H1 (cell line): Measurements from ENCODE around the gene C1S.

Source experiments
- CHD2 ChIP-seq: IDR thresholded peaks from 2 replicates; pipeline ENCODE4 v1.6.1; 2012; ENCODE audit warnings: low read length, improper control_type of control experiment
- CREB1 ChIP-seq: IDR thresholded peaks from 2 replicates; pipeline ENCODE4 v1.6.1; 2012; ENCODE audit warnings: inconsistent platforms
- CTCF ChIP-seq, 3 experiments: IDR thresholded peaks; 1 replicate in 2 of 3; 2 replicates in 1 of 3; pipeline versions ENCODE4 v1.5.1 to v1.6.1; 2011; ENCODE audit warnings: low read length in 3 of 3, mild to moderate bottlenecking in 3 of 3, inconsistent platforms in 2 of 3, low read depth in 1 of 3, moderate library complexity in 1 of 3; ENCODE audit not compliant: insufficient read depth in 1 of 3; ENCODE audit errors: control extremely low read depth in 1 of 3
- MAFK ChIP-seq: IDR thresholded peaks from 2 replicates; pipeline ENCODE4 v1.6.1; 2012; ENCODE audit warnings: low read depth, mild to moderate bottlenecking, improper control_type of control experiment, low read length
- POLR2A ChIP-seq, 2 experiments: IDR thresholded peaks; 1 replicate in 1 of 2; 2 replicates in 1 of 2; pipeline ENCODE4 v1.6.1; 2011; ENCODE audit warnings: low read depth in 2 of 2, low read length in 2 of 2, mild to moderate bottlenecking in 2 of 2; ENCODE audit errors: control extremely low read depth in 1 of 2
- SIX5 ChIP-seq: IDR thresholded peaks from 2 replicates; pipeline ENCODE4 v1.6.1; 2011; ENCODE audit warnings: mild to moderate bottlenecking, low read depth, low read length
- SP2 ChIP-seq: IDR thresholded peaks from 2 replicates; pipeline ENCODE4 v1.6.1; 2012; ENCODE audit warnings: mild to moderate bottlenecking, low read length, inconsistent platforms
- TEAD4 ChIP-seq: IDR thresholded peaks from 2 replicates; pipeline ENCODE4 v1.6.1; 2012; ENCODE audit warnings: low read depth, low read length, inconsistent platforms, mixed read lengths

DNA sequence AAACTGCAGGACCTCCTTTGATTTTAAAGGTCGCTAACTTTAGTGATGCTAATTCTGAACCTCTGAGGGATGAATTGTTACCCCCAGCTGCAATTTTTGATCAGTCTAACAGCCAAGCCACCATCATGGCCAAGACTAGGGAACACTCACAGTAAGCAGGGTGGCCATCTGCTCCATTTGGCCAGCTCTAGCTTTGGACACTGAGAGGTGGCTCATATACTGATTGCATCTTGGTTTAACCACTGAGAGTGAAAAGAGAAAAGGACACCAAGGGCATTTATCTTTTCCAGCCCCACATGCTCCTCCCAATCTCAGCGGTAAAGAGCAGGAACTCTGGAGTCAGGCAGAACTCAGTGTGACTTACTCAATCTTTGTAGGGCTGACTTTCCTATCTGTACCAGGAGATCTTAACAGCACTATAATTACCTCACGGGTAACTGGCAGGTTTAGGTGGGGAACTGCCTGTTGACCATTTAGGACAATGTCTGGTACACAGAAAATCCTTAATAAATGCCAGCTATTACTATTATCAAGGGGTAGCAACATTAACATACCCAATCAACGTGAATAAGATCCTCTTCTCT, 48.4 kb upstream of the C1S start:
- TF ChIP-seq CREB1 = no peak
- TF ChIP-seq MAFK = no peak
- TF ChIP-seq CTCF (IDR thresholded peaks at IDR 0.05; ENCODE audit: control extremely low read depth in 1 of 3, insufficient read depth in 1 of 3, low read depth in 1 of 3, low read length in 3 of 3) = no peak
- TF ChIP-seq TEAD4 = no peak
- no peak for TF ChIP-seq POLR2A (IDR thresholded peaks at IDR 0.05; ENCODE audit: control extremely low read depth in 1 of 2, low read depth in 2 of 2, low read length in 2 of 2)
- no peak for TF ChIP-seq SP2
- no peak for TF ChIP-seq CHD2
- TF ChIP-seq SIX5 = no peak
